Naive B cell (primary cell): ENCODE measurements around the gene TCF15. TPM values are rescaled to one million over a fixed set of nuclear protein-coding genes. Genes with fewer than 3 reads are reported as not detected.

Source experiments
- ATAC-seq, 2 donors: fragments of 150-1000 bp; cut with Tn5 transposase; 2 replicates each; pipeline ENCODE4 v1.10.0; 2021; ENCODE audit warnings: low read depth in 2 of 2, mild to moderate bottlenecking in 2 of 2, moderate library complexity in 2 of 2
- DNase-seq: peaks from one replicate; pipeline ENCODE4 v3.0.0; 2022
- H3K27ac Mint-ChIP-seq, 6 donors: one replicate each; pipeline ENCODE4 v1.8.0; 2020 to 2022; ENCODE audit warnings: mild to moderate bottlenecking in 6 of 6, mixed read lengths in 6 of 6, moderate library complexity in 5 of 6, inconsistent platforms in 2 of 6
- H3K27me3 Mint-ChIP-seq, 3 donors: one replicate each; pipeline ENCODE4 v1.8.0; 2021 to 2022; ENCODE audit warnings: mixed read lengths in 3 of 3, mild to moderate bottlenecking in 1 of 3
- H3K36me3 Mint-ChIP-seq, 2 donors: one replicate each; pipeline ENCODE4 v1.8.0; 2020 to 2022; ENCODE audit warnings: mixed read lengths in 2 of 2, inconsistent platforms in 1 of 2, mild to moderate bottlenecking in 1 of 2
- H3K4me1 Mint-ChIP-seq, 3 donors: one replicate each; pipeline ENCODE4 v1.8.0; 2020 to 2022; ENCODE audit warnings: mixed read lengths in 3 of 3, inconsistent platforms in 1 of 3, mild to moderate bottlenecking in 1 of 3, moderate library complexity in 1 of 3
- H3K4me3 Mint-ChIP-seq, 8 donors: one replicate each; pipeline ENCODE4 v1.8.0; 2020 to 2022; ENCODE audit warnings: mild to moderate bottlenecking in 8 of 8, mixed read lengths in 8 of 8, moderate library complexity in 8 of 8, inconsistent platforms in 2 of 8
- H3K9me3 Mint-ChIP-seq, 7 donors: one replicate each; pipeline ENCODE4 v1.8.0; 2020 to 2022; ENCODE audit warnings: mixed read lengths in 7 of 7, mild to moderate bottlenecking in 5 of 7, inconsistent platforms in 2 of 7, moderate library complexity in 1 of 7
- polyA plus RNA-seq, 6 donors: library from polyadenylated mRNA; unstranded; fragments of 300-500 nt; fragmentation: Illumina TruSeq; gene quantifications; one replicate each; pipeline ENCODE4 v1.2.3, GENCODE V29; 2021; ENCODE audit warnings: low read depth in 6 of 6

The TCF15 gene
- polyA plus RNA-seq, 6 donors from 2014 or later: not detected

- Mint-ChIP-seq H3K9me3 (no peaks in the 10 kb centered on the region), H3K36me3 (no peaks in the 10 kb centered on the region), H3K27me3 (peaks cover 16 to 37% (median 28%) of the 10 kb centered on the region in 3 donors), H3K4me3 (no peak overlapping the region), H3K4me1 (no peaks in the 10 kb centered on the region), H3K27ac (no peak overlapping the region)
- ATAC-seq (peak; percentile 35 to 48), DNase-seq (no peak)
Observed at GRCh38 chr20:561437-562231, 48.5 kb downstream of the TCF15 start.

DNA sequence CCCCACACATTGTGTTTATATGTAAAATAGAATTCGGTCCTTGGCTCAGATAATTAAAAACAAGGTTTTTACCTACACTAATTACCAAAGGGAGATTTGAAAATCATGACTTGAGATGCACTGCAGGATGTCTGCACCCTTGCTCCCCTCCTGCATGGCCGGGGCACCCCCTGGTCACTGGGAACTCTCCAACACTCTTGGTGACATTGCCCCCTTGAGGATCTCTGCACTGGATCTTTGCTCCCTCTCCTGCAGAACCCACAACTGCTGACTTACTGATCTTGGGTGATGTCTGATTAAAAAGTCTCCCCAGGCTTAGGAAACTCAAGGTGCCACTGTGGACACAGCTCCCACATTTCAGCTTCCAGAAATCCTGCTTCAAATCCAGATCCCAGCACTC, 49.4 kb downstream of the TCF15 start:
- H3K27ac Mint-ChIP-seq: no peak overlapping the region
- H3K9me3 Mint-ChIP-seq: no peaks in the 10 kb centered on the region
- no peaks in the 10 kb centered on the region for H3K4me1 Mint-ChIP-seq
- no peak for DNase-seq
- H3K27me3 Mint-ChIP-seq: peaks cover 22 to 40% (median 34%) of the 10 kb centered on the region in 3 donors
- H3K4me3 Mint-ChIP-seq: peak overlapping the region in 1 of 8 donors; percentile 47
- ATAC-seq: no peak
- H3K36me3 Mint-ChIP-seq: no peaks in the 10 kb centered on the region

DNA sequence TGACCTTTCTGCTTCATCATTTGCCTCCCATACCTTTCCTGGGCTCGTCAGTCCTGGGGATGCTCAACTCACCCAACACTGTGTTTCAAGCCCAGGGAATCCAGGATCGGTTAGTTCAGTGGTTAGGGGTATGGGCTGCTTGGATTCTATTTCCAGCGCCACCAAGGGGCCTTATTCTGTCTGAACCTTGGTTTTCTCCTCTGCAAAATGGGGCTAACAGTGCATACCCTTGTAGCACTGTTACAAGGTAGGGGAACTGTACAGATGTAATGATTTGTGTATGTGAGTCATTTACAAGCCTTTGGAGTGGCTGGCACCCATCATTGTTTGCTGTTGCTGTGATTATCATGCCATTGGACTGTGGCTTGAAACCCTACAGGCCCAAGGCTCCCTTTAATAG, 52.0 kb downstream of the TCF15 start:
- H3K27me3 Mint-ChIP-seq: peaks cover 42 to 56% (median 47%) of the 10 kb centered on the region in 3 donors
- peaks cover 0 to 2% (median 0%) of the 10 kb centered on the region in 7 donors for H3K9me3 Mint-ChIP-seq
- H3K27ac Mint-ChIP-seq: peak overlapping the region in 1 of 6 donors; percentile 37
- no peaks in the 10 kb centered on the region for H3K4me1 Mint-ChIP-seq
- H3K4me3 Mint-ChIP-seq: no peak overlapping the region
- DNase-seq: no peak
- no peaks in the 10 kb centered on the region for H3K36me3 Mint-ChIP-seq
- ATAC-seq: no peak

DNA sequence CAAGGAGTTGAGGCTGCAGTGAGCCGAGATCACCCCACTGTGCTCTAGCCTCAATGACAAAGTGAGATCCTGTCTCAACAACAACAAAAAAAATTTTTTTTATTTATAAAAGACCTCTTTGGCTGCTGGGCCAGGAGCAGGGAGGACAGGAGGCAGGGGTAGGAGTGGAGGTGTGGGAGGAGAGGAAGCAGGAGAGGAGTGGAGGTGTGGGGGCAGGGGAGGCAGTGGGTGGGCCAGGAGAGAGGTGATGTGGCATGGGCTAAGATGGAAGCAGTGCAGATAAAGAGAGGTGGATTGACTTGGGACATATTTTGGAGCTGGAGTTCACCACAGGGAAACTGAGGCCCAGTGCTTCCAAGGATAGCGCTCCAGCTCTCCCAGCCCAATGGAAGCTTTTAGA, 53.1 kb downstream of the TCF15 start:
- DNase-seq (no peak), ATAC-seq (no peak)
- Mint-ChIP-seq H3K36me3 (peaks cover 0 to 7% of the 10 kb centered on the region in 2 donors), H3K4me1 (no peaks in the 10 kb centered on the region), H3K27ac (no peak overlapping the region), H3K9me3 (peaks cover 0 to 2% (median 0%) of the 10 kb centered on the region in 7 donors), H3K4me3 (peak overlapping the region in 1 of 8 donors; percentile 59), H3K27me3 (peaks cover 50 to 63% (median 52%) of the 10 kb centered on the region in 3 donors)

DNA sequence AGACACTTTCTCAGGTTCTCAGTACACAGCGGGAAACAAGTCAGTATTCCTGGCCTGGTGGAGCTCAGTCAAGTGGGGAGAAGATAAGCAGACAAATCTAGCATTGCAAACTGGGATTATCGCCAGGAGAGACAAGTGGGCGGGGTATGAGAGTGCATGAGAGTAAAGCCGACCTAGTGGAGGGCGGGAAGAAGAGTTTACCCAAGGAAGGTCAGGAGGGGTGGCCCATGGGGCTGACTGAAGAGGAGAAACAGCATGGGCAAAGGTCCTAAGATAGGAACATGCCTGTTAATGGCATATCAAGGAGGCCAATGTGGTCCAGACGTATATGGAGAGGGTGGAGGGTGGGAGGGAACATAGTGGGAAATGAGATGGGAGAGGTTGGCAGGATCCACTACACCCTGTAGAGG, 54.1 kb downstream of the TCF15 start:
- no peak for DNase-seq
- Mint-ChIP-seq H3K36me3 (peaks cover 0 to 7% of the 10 kb centered on the region in 2 donors), H3K4me1 (no peaks in the 10 kb centered on the region), H3K4me3 (no peak overlapping the region), H3K9me3 (peaks cover 0 to 2% (median 0%) of the 10 kb centered on the region in 7 donors), H3K27me3 (peaks cover 53 to 65% (median 55%) of the 10 kb centered on the region in 3 donors), H3K27ac (peak overlapping the region in 1 of 6 donors; percentile 4)
- no peak for ATAC-seq

Other genes starting within 250 kb of the TCF15 start
- gene TRIB3, start 229.5 kb downstream of the TCF15 start, polyA plus RNA-seq: 10 to 100 TPM in 5 of 6 donors, 1 to 10 TPM in 1; 7.3 to 23.3 (median 16.3) TPM
- 100 to 1,000 TPM in 1 of 6 donors, 10 to 100 TPM in 5; 82.4 to 105 (median 91.1) TPM for gene RBCK1, start 202.0 kb downstream of the TCF15 start, polyA plus RNA-seq
- gene TBC1D20, start 147.8 kb downstream of the TCF15 start, polyA plus RNA-seq: 10 to 100 TPM; 16.0 to 24.6 (median 18.6) TPM
- 10 to 100 TPM; 47.4 to 78.4 (median 63.2) TPM for gene CSNK2A1, start 66.5 kb downstream of the TCF15 start, polyA plus RNA-seq
- under 1 TPM in 5 of 6 donors, not detected in 1; 0.14 to 0.82 (median 0.68) TPM for gene SRXN1, start 42.9 kb upstream of the TCF15 start, polyA plus RNA-seq
- not detected for gene SCRT2, start 65.5 kb upstream of the TCF15 start, polyA plus RNA-seq
- gene SLC52A3, start 158.2 kb upstream of the TCF15 start, polyA plus RNA-seq: not detected
- 10 to 100 TPM in 4 of 6 donors, 1 to 10 TPM in 2; 8.9 to 18.9 (median 12.4) TPM for gene FAM110A, start 223.4 kb upstream of the TCF15 start, polyA plus RNA-seq